ENCODE data around the gene FAM193A.
"Not testable (repeated sequence)": the region's sequence is repeated elsewhere in the genome, so short reads cannot be mapped to it uniquely, and the experiment has no call there.

FAM193A gene

DNA sequence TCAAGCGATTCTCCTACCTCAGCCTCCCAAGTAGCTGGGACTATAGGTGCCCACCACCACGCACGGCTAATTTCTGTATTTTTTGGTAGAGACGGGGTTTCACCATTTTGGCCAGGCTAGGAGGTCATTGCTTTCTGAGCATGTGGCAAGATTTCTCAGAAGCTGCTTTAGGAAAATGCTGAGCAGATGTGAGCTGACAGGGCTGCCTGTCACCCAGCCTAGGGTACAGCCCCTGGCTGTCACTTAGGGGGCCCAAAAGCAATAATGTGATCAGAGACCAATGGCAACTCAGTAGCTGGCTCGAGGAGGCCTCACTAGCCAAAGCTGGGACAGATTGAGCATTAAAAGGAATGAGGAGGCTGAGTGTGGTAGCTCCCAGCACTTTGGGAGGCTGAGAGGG lies 154.9 kb downstream of the FAM193A start:
- no peak for DNase-seq (ENCODE audit: low read depth in 2 of 2)

DNA sequence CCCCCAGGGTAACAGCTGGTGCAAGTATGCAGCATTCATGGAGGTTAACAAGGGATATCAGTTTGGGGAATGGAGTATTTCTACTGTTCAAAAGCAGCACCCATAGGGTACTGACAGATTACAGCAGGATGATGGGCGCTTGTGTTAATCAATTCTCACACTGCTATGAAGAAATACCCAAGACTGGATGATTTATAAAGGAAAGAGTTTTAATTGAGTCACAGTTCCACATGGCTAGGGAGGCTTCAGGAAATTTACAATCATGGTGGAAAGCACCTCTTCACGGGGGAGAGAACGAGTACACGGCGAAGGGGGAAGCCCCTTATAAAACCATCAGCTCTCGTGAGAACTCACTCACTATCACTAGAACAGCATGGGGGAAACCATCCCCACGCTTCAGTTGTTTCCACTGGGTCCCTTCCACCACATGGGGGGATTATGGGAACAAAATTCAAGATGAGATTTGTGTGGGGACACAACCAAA lies 155.5 kb downstream of the FAM193A start:
- DNase-seq (ENCODE audit: low read depth in 2 of 2): no peak

DNA sequence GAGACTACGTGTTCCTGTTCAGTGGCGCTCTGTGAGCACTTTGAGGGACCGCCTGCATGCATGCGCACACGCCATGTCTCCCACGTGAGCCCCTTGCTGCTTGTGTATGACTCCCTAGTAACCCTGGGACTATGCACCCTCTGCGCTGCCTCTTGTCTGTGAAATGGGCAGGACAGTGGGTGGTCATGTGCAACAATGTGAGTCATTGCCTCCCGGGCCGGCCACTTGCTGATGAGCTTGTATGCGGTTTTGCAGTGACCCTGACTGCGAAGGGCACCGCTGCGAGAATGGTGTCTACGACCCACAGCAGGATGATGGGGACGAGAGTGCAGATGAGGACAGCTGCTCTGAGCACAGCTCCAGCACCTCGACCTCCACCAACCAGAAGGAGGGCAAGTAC lies 158.2 kb downstream of the FAM193A start:
- DNase-seq (ENCODE audit: low read depth in 2 of 2): no peak

DNA sequence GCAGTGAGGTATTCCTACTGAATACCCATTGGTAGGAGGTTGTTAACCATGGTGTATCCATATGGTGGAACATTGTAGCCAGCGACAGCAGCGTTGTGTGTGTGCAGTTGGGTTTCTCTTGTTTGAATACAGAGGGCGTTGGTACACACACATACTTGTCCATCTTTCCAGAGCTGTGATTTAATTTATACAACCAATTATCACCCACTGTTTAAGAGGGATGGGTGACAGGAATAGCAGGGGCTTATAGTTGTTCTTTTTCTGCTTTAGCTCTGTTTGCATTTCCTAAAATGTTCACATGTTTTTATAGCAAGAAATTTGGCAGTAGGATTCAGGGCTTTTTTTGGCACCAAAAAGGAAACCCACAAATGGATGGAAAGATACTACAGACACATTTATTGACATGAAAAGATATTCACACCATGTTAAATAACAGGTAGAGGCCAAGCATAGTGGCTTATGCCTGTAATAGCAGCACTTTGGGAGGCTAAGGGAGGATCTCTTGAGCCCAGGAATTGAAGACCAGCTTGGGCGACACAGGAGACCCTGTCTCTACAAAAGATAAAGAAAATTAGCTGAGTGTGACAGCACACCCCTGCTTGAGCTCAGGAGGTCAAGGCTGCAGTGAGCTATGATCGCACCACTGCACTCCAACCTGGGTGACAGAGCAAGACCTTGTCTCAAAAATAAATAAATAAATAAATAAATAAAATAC lies 159.1 kb downstream of the FAM193A start:
- DNase-seq (ENCODE audit: low read depth in 2 of 2): no peak

DNA sequence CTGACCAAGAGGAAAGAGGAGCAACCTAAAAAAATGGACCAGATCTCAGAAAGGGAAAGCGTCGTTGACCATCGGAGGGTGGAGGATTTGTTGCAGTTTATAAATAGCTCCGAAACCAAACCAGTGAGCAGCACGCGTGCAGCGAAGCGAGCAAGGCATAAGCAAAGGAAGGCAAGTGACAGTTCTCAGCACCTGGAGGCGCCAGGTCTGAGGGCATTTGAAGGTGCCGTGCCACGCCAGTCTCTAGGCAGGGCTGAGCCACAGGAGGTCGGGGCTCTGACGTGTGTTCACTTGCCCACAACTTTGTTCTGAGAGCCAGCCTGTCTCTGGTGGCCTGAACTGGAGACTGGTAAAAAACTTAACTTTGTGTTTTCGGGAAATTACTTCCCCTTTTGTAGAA lies 160.0 kb downstream of the FAM193A start:
- no peak for DNase-seq (ENCODE audit: low read depth in 2 of 2)

DNA sequence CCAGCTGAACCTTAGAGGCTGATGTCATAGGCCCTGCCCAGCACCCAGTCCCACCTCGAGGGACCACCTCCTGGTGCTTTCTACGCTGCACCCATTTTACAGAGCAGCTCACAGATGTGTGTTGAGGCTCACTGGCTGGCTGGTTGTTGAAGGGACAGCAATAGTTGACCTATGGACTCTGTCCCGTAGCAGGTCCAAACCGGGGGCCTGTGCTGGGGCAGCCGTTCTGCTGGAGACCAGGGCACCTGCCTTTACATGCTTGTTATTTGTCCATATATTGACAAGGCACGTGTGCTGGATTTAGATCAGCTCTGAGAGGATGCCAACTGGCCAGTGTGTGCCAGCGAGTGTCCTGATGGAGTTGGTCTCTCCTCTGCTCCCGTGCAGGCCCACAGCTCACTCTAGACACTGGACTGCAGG lies 161.6 kb downstream of the FAM193A start:
- no peak for DNase-seq (ENCODE audit: low read depth in 2 of 2)

DNA sequence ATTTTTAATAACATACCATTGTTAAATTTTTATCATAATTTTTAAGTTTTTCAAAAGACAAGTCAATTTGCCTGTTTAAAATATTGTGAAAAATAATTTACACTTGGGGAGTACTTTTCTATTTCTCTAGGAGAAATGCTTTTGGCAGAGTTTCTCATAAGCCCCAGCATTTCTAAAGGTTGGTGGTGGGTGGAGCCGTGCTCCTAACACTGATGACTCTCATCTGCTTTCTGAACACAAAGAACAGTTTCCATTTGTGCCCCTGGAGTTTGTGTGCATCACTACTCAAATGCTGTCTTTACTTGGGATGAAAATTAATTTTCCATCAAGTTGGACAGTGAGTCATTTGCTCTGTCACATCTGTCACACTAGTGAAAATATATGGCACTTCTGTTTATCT lies 162.1 kb downstream of the FAM193A start:
- DNase-seq (ENCODE audit: low read depth in 2 of 2): no peak

DNA sequence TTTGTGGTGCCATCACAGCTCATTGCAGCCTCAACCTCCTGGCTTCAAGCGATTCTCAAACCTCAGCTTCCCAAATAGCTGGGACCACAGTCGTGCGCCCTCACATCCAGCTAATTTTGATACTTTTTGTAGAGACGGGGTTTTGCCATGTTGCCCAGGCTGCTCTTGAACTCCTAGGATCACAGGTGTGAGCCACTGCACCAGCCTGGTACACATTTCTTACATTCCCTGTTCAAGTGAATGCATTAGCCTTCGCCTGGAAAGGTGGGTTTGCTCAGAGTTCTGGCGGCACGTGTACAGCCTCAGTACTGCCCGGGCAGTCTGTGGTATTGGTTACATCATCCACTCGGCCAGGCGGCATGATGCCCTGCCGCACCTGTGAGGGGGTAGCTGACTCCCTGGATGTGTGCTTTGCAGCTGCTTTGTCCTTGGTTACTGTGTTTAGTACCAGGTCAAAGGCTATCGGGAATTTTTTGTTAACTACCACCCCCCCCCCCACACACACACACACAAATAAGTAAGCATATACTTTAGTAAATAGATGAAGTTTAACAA lies 162.6 kb downstream of the FAM193A start:
- DNase-seq (ENCODE audit: low read depth in 2 of 2): no peak

DNA sequence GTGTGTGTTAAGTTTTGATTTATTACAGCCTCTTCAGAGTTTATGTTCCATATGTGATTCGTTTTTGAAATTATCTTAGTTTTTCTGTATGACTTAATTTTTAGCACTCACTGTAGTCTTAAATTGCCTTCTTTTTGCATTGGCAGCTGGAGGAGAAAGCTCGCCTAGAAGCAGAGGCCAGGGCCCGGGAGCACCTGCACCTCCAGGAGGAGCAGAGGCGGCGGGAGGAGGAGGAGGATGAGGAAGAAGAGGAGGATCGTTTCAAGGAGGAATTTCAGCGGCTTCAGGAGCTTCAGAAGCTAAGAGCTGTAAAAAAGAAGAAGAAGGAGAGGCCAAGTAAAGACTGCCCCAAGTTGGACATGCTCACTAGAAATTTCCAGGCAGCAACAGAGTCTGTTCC lies 163.1 kb downstream of the FAM193A start:
- no peak for DNase-seq (ENCODE audit: low read depth in 2 of 2)

DNA sequence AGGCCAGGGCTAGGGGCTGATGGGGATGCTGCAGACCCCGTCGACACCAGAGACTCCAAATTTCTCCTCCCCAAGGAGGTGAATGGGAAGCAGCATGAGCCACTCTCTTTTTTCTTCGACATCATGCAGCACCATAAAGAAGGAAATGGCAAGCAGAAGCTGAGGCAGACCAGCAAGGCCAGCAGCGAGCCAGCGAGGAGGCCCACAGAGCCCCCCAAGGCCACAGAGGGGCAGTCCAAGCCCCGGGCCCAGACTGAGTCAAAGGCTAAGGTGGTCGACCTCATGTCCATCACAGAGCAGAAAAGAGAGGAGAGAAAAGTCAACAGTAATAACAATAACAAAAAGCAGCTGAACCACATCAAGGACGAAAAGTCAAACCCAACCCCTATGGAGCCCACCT lies 163.6 kb downstream of the FAM193A start:
- DNase-seq (ENCODE audit: low read depth in 2 of 2): no peak

DNA sequence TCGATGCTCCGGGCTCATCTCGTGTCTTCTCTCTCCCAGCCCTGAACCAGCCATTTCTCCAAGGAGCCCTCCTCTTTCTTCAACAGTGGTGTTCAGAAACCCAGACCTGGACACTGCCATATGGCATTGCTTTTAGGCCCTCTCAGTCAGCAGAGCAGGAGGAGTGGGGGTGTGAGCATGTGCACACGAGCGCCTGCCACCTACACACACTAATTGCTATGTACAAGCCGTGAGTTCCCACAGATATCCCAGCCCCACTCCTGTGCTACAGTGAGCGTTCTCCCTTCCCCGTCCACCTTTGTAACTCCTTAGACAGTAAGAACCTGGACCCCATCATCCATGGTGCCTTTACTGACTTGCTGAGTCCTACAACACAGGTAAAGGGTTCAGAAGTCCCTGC lies 165.9 kb downstream of the FAM193A start:
- no peak for DNase-seq (ENCODE audit: low read depth in 2 of 2)

DNA sequence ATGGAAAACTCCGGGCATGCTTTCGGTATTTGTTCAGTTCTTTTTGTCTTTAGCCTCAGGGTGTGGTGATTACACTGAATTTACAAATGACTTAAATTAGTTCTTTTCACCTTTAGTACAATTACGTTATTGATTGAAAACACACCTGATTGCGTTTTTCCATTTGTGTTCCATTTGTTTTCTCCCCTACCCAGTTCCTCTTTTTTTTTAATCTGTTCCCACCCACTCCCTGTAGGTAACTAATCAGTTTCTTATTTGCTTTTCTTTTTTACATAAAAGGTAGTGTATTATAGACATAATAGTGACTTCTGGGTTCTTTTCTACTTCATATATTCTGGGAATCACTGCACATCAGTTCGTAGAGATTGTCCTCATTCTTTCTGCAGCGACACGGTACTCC lies 166.3 kb downstream of the FAM193A start:
- no peak for DNase-seq (ENCODE audit: low read depth in 2 of 2)

DNA sequence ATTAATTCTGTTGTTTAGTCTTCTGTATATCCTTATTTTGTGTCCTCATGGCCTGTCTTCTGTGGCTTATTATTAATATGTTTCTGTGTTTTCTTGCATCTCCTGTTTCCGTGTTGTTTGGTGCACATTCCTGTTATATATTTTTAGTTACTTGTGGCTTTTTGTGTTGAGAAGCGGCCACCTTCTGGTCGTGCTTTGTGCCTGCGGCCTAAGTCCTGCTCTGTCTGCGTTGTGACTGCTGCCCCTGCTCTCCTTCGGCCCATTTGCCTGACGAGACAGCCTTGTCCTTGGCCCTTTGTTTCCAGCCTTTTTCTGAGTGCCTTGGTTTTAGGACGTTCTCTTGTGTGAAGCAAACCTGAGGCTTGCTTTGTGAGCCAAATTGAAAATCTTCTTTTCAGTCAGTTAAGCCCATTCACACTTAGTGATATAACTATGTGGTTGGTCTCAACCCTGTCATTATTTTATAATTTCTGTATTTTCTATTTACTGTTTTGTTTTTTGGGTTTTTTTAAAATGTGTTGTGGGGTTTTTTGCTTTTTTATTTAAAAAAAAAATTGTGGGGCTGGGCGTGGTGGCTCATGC lies 175.9 kb downstream of the FAM193A start:
- no peak for DNase-seq (ENCODE audit: low read depth in 2 of 2)

DNA sequence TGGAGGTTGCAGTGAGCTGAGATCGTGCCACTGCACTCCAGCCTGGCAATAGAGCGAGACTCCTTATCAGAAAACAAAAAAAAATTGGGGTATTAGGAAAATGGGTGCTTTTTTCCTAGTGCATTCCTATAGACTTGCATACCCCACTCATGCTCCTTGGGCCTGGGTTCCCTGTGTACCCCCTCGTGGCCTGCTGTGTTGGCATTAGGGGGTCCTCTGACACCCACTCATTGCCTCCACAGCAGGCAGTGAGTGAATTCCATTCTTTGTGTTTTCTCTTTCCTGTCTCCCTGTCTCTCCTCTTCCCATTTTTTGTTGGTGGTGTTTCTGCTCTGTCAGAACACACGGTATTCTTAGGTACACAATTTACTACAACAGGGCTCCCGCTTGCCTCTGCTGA lies 176.9 kb downstream of the FAM193A start:
- DNase-seq (ENCODE audit: low read depth in 2 of 2): no peak

DNA sequence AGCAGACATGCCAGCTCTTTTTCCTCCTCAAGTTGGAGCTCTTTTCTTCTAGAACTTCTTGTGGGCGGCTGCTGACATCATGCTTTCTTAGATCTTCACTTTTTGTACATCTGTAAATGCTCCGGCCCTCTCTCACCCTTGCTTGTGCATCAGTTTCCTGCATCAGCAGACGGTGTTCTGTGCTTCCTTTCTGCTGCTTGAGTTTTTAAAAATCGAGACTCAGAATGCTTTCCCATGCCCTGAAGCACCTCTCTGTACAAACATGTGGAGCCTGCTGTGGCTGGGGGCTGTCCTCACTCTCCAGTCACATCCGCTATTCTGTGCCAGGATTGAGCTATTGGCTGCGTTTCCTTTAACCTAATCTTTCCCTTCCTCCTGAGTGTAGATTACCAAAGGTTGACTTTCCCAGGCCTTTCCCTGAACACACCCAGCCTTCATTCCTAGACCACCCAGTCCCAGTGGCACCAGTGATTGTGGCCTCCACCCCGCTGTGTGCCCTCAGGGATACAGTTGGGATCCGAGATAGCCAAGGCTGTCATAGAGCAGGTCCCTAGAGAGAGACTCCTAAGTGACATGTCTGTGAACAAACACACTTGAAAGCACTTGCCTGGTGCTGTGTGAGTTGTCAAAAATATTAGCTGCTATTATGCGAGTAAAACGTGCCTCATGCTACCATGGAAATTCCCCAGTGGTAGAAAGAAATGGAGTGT lies 177.8 kb downstream of the FAM193A start:
- DNase-seq (ENCODE audit: low read depth in 2 of 2): no peak

DNA sequence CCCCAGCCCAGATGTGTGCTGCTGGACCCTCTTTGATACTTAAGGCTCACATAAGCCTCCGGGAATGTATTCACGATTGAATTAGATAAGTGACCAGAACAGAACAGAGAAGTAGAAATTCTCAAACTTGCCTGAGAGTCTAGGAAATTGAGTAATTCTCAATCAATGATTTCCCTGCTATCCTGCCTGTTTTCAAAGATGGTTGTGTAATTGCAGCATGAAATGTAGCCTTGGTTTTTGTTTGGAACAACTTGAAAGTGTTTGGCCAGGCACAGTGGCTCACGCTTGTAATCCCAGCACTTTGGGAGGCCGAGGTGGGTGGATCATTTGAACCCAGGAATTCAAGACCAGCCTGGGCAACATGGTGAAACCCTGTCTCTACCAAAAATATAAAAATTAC lies 178.5 kb downstream of the FAM193A start:
- DNase-seq (ENCODE audit: low read depth in 2 of 2): no peak

DNA sequence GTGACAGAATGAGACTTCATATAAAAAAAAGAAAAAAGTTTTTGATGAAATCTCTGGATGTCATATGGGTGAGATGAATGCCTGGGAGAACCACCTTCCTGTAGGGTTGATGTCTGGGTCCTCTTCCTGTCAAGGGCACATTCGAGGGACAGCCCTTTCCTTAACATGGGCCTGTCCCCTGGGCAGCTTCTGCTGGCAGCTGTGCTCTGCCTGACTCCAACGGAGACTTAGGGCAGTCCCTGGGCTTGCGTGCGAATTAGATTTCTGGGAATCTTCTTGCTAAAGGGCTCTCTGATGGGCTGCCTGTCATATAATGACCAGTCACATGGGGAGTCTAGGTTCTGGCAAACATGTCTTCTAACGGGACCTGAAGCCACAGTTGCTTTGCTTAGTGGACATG lies 179.0 kb downstream of the FAM193A start:
- no peak for DNase-seq (ENCODE audit: low read depth in 2 of 2)

DNA sequence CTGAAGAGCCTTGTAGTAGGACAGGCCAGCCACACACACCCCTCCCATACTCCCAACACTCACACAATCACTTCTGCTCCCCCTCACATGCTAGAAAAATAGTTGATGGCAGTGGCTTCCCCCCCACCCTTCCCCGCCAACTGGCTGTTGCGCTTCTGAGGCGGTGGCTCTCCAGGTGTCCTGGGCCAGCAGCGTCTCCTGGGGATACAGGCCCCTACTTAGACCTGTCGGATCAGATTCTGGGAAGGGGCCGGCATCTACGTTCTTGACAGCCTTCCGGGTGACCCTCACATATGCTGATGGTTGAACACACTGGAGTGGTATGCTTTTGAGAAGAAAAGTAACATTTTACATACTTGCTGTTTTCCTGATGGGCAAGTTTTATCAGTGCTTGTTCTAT lies 179.8 kb downstream of the FAM193A start:
- DNase-seq (ENCODE audit: low read depth in 2 of 2): no peak

DNA sequence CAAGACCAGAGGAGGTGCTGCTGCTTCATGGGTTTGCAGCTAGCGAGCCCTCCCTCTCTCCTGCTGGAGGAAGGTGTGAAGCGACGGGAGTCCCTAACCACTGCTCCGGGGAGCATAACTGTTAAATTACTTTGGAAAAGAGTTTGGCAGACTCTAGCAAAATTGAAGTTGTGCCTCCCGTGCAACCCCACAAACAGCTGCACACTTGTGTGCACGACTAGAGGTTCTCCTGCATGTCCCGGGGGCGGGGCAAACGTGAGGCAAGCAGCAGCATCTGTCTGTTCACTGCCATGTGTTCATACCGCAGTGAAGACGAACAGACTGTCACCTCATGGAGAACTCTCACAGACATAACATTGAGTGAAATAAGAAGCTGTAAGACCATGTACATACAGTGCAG lies 185.1 kb downstream of the FAM193A start:
- no peak for DNase-seq (ENCODE audit: low read depth in 2 of 2)

DNA sequence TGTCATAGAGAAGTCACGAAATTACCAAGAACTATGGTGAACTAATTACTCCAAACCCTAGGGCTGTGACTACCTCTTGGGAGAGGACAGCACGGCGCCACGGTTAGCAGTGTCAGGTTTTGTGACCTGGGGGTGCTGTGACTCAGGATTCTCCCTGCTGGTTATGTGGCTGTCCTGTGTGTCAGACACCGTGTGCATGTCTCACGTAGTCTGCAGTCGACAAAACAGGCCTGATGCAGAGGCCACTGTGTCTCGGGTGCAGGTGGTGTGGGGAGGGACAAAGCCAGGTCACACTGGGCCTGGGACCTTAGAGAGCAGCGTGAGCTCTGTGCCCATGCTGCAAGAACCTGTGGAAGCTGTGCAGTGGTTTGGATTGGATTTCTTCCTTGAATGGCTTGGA lies 185.6 kb downstream of the FAM193A start:
- DNase-seq (ENCODE audit: low read depth in 2 of 2): no peak

DNA sequence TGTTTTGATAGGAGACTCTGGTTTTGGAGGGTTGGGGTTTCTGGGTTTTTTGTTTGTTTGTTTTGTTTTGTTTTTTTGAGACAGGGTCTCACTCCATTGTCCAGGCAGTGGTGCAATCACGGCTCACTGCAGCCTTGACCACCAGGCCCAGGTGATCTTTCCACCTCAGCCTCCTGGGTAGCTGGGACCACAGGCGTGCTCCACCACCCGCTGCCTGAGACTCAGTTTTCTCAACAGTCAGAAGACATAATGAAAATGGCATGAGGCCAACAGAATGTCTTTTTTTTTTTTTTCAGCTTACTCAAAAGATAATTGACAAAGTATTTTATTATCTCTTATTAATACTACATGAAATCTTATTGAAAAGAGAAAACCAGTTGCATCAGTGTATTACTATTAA lies 187.3 kb downstream of the FAM193A start:
- no peak for DNase-seq (ENCODE audit: low read depth in 2 of 2)

DNA sequence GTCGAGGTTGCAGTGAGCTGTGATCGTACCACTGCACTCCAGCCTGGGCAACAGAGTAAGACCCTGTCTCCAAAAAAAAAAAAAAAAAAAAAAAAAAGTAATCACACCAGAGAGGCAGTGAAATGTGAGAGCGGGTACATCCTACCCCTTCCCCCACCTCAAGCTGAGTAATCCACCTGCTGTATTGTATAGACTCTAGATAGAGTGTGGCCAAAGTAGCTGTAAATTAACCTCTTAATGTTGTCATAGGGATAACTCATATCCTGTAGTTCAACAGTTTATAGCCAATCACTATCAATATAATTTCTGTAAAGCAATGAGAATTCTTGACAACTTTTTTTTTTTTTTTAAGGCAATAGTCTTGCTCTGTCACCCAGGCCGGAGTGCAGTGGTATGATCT lies 188.9 kb downstream of the FAM193A start:
- DNase-seq (ENCODE audit: low read depth in 2 of 2): no peak

DNA sequence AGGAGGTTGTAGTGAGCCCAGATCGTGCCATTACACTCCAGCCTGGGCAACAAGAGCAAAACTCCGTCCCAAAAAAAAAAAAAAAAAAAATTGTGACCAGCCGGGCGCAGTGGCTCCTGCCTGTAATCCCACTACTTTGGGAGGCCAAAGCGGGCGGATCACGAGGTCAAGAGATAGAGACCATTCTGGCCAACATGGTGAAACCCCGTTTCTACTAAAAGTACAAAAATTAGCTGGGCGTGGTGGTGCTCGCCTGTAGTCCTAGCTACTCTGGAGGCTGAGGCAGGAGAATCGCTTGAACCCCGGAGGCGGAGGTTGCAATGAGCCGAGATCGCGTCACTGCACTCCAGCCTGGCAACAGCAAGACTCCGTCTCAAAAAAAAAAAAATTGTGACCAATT lies 190.4 kb downstream of the FAM193A start:
- not testable (repeated sequence) for DNase-seq (ENCODE audit: low read depth in 2 of 2)
